IMR-90 (cell line): Measurements from ENCODE around the gene DRC7.

Experiments
- BHLHE40 ChIP-seq: fragments of 150-350 bp; IDR thresholded peaks from 2 replicates; pipeline ENCODE4 v1.6.1; 2016; ENCODE audit warnings: mild to moderate bottlenecking, low read depth, low read length
- CEBPB ChIP-seq: IDR thresholded peaks from 2 replicates; pipeline ENCODE4 v1.6.1; 2012; ENCODE audit warnings: low read depth, low read length, improper control_type of control experiment
- CTCF ChIP-seq: conservative IDR thresholded peaks from 2 replicates; pipeline ENCODE4 v1.5.1; 2012; ENCODE audit warnings: mild to moderate bottlenecking, low read depth, low read length, improper control_type of control experiment
- MAZ ChIP-seq: IDR thresholded peaks from 2 replicates; pipeline ENCODE4 v1.6.1; 2012; ENCODE audit warnings: low read depth, mild to moderate bottlenecking, low read length, improper control_type of control experiment, moderate library complexity, borderline replicate concordance
- MXI1 ChIP-seq: IDR thresholded peaks from 2 replicates; pipeline ENCODE4 v1.6.1; 2012; ENCODE audit warnings: low read depth, mild to moderate bottlenecking, low read length, moderate library complexity, borderline replicate concordance
- NFE2L2 ChIP-seq: fragments of 150-350 bp; IDR thresholded peaks from 2 replicates; pipeline ENCODE4 v1.6.1; 2016; ENCODE audit warnings: low read depth, mild to moderate bottlenecking, low read length
- POLR2A ChIP-seq: IDR thresholded peaks from 2 replicates; pipeline ENCODE4 v1.6.1; 2012; ENCODE audit warnings: mild to moderate bottlenecking, low read depth, low read length
- RAD21 ChIP-seq: IDR thresholded peaks from 2 replicates; pipeline ENCODE4 v1.6.1; 2012; ENCODE audit warnings: low read length, improper control_type of control experiment
- RFX5 ChIP-seq: IDR thresholded peaks from 2 replicates; pipeline ENCODE4 v1.8.0; 2012; ENCODE audit warnings: low read depth, mild to moderate bottlenecking, low read length, moderate library complexity
- SMC3 ChIP-seq: fragments of 150-350 bp; IDR thresholded peaks from 2 replicates; pipeline ENCODE4 v1.6.1; 2016; ENCODE audit warnings: low read depth, mild to moderate bottlenecking, antibody characterized with exemption, low read length, moderate library complexity

GRCh38 chr16:57747091-57747490 lies 52.5 kb downstream of the DRC7 start:
- TF ChIP-seq CTCF: no peak
- TF ChIP-seq RFX5: no peak
- TF ChIP-seq RAD21: no peak
- TF ChIP-seq POLR2A: no peak
- no peak for TF ChIP-seq CEBPB
- TF ChIP-seq SMC3: no peak
- no peak for TF ChIP-seq BHLHE40
- no peak for TF ChIP-seq MXI1
- no peak for TF ChIP-seq MAZ
- TF ChIP-seq NFE2L2: no peak
